Loucy (cell line): Measurements from ENCODE around the gene SYN1.

Source experiments
- H2AFZ ChIP-seq: fragments of 200-600 bp; sonication (generic); 2 replicates; pipeline ENCODE4 v1.6.0; 2016; ENCODE audit warnings: antibody characterized with exemption, mild to moderate bottlenecking, low read length, moderate library complexity
- H3F3A ChIP-seq: fragments of 200-600 bp; 2 replicates; pipeline ENCODE4 v1.6.0; 2016; ENCODE audit warnings: antibody characterized with exemption, low read depth, mild to moderate bottlenecking
- H3K27me3 ChIP-seq: fragments of 200-600 bp; sonication (generic); 2 replicates; pipeline ENCODE4 v1.6.1; 2014; ENCODE audit warnings: low read length, mild to moderate bottlenecking; ENCODE audit not compliant: insufficient read depth, poor library complexity, severe bottlenecking
- H3K36me3 ChIP-seq: fragments of 200-600 bp; sonication (generic); 2 replicates; pipeline ENCODE4 v1.6.1; 2016; ENCODE audit warnings: low read length; ENCODE audit not compliant: insufficient read depth
- H3K4me1 ChIP-seq: fragments of 200-600 bp; sonication (generic); 2 replicates; pipeline ENCODE4 v1.5.1; 2014; ENCODE audit warnings: low read length, mild to moderate bottlenecking; ENCODE audit not compliant: insufficient read depth, poor library complexity, severe bottlenecking
- H3K4me2 ChIP-seq: fragments of 200-600 bp; sonication (generic); 2 replicates; pipeline ENCODE4 v1.6.0; 2014; ENCODE audit warnings: antibody characterized with exemption, low read length, low read depth, mild to moderate bottlenecking; ENCODE audit not compliant: poor library complexity, severe bottlenecking
- H3K4me3 ChIP-seq: fragments of 200-600 bp; sonication (generic); 2 replicates; pipeline ENCODE4 v1.5.1; 2014; ENCODE audit warnings: low read length, mild to moderate bottlenecking, mixed read lengths; ENCODE audit not compliant: poor library complexity, severe bottlenecking
- H3K79me2 ChIP-seq: fragments of 200-600 bp; sonication (generic); 2 replicates; pipeline ENCODE4 v1.6.1; 2014; ENCODE audit warnings: low read length; ENCODE audit not compliant: insufficient read depth
- H3K9ac ChIP-seq: fragments of 200-600 bp; sonication (generic); 2 replicates; pipeline ENCODE4 v1.6.0; 2014; ENCODE audit warnings: mild to moderate bottlenecking, low read depth, low read length, moderate library complexity; ENCODE audit not compliant: poor library complexity, severe bottlenecking
- H3K9me2 ChIP-seq: fragments of 200-600 bp; sonication (generic); replicated peaks from 2 replicates; pipeline ENCODE4 v1.6.1; 2016; ENCODE audit warnings: low read depth, low read length, mixed read lengths
- H3K9me3 ChIP-seq: fragments of 200-600 bp; sonication (generic); 2 replicates; pipeline ENCODE4 v1.6.1; 2014; ENCODE audit warnings: mild to moderate bottlenecking, antibody characterized with exemption, low read length, low read depth; ENCODE audit not compliant: insufficient read depth
- H4K20me1 ChIP-seq: fragments of 200-600 bp; sonication (generic); 2 replicates; pipeline ENCODE4 v1.6.0; 2014; ENCODE audit warnings: antibody characterized with exemption, low read length, mild to moderate bottlenecking; ENCODE audit not compliant: insufficient read depth, poor library complexity, severe bottlenecking
- EZH2phosphoT487 ChIP-seq: fragments of 200-600 bp; IDR thresholded peaks from 2 replicates; pipeline ENCODE4 v1.6.1; 2018; ENCODE audit warnings: antibody characterized with exemption, mild to moderate bottlenecking, moderate library complexity, borderline replicate concordance
- TF ChIP-seq, protein P1 (sequence below): fragments of 200-600 bp; sonication (generic); conservative IDR thresholded peaks from 2 replicates; pipeline ENCODE4 v1.5.1; 2014; ENCODE audit warnings: mild to moderate bottlenecking, antibody characterized with exemption, low read length

Gene SYN1

GRCh38 chrX:47643926-47644325 lies 24.3 kb upstream of the SYN1 start:
- Histone ChIP-seq H3K27me3 (no peaks in the 10 kb centered on the region), H2AFZ (no peak overlapping the region), H3K9ac (no peak overlapping the region), H3K4me3 (no peak overlapping the region), H4K20me1 (peaks cover 16% of the 10 kb centered on the region), H3K9me3 (no peaks in the 10 kb centered on the region), H3K79me2 (peaks cover 28% of the 10 kb centered on the region; the same call in 1 of the 2 replicates), H3K4me2 (no peak overlapping the region), H3K36me3 (peaks cover 23% of the 10 kb centered on the region; the same call in 1 of the 2 replicates), H3F3A (no peaks in the 10 kb centered on the region), H3K4me1 (peaks cover 10% of the 10 kb centered on the region), H3K9me2 (no peaks in the 10 kb centered on the region)
- no peak for TF ChIP-seq EZH2phosphoT487
- TF ChIP-seq, protein P1, sequence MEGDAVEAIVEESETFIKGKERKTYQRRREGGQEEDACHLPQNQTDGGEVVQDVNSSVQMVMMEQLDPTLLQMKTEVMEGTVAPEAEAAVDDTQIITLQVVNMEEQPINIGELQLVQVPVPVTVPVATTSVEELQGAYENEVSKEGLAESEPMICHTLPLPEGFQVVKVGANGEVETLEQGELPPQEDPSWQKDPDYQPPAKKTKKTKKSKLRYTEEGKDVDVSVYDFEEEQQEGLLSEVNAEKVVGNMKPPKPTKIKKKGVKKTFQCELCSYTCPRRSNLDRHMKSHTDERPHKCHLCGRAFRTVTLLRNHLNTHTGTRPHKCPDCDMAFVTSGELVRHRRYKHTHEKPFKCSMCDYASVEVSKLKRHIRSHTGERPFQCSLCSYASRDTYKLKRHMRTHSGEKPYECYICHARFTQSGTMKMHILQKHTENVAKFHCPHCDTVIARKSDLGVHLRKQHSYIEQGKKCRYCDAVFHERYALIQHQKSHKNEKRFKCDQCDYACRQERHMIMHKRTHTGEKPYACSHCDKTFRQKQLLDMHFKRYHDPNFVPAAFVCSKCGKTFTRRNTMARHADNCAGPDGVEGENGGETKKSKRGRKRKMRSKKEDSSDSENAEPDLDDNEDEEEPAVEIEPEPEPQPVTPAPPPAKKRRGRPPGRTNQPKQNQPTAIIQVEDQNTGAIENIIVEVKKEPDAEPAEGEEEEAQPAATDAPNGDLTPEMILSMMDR = peak; percentile 50

- H3K4me3 ChIP-seq = no peak overlapping the region
- H3K4me1 ChIP-seq = no peaks in the 10 kb centered on the region
- no peak overlapping the region for H2AFZ ChIP-seq
- H3K27me3 ChIP-seq = no peaks in the 10 kb centered on the region
- H4K20me1 ChIP-seq = no peaks in the 10 kb centered on the region
- H3F3A ChIP-seq = no peaks in the 10 kb centered on the region
- H3K36me3 ChIP-seq = peaks cover 41% of the 10 kb centered on the region; the same call in 1 of the 2 replicates
- H3K4me2 ChIP-seq = no peak overlapping the region
- TF ChIP-seq EZH2phosphoT487 = no peak
- TF ChIP-seq, protein P1 = no peak
- no peaks in the 10 kb centered on the region for H3K9me3 ChIP-seq
- peaks cover 3% of the 10 kb centered on the region; the same call in 1 of the 2 replicates for H3K79me2 ChIP-seq
- no peaks in the 10 kb centered on the region for H3K9me2 ChIP-seq
- no peak overlapping the region for H3K9ac ChIP-seq
Measured at GRCh38 chrX:47638816-47639215, 19.2 kb upstream of the SYN1 start.

GRCh38 chrX:47637546-47638195 lies 18.0 kb upstream of the SYN1 start:
- no peaks in the 10 kb centered on the region for H3K27me3 ChIP-seq
- no peak overlapping the region for H3K9ac ChIP-seq

More at GRCh38 chrX:47637546-47638195, 18.0 kb upstream of the SYN1 start:
- no peaks in the 10 kb centered on the region for H3K79me2 ChIP-seq
- H3F3A ChIP-seq = no peaks in the 10 kb centered on the region
- no peak overlapping the region for H2AFZ ChIP-seq
- H3K9me3 ChIP-seq = no peaks in the 10 kb centered on the region
- no peaks in the 10 kb centered on the region for H3K4me1 ChIP-seq
- H3K36me3 ChIP-seq = peaks cover 41% of the 10 kb centered on the region; the same call in 1 of the 2 replicates
- no peaks in the 10 kb centered on the region for H3K9me2 ChIP-seq
- no peak for TF ChIP-seq EZH2phosphoT487
- TF ChIP-seq, protein P1 = no peak
- no peaks in the 10 kb centered on the region for H4K20me1 ChIP-seq
- H3K4me2 ChIP-seq = no peak overlapping the region
- H3K4me3 ChIP-seq = no peak overlapping the region
